Activated naive CD4-positive, alpha-beta T cell treated with anti-CD3 and anti-CD28 coated beads for 36 hours (primary cell): ENCODE data around the gene MTG1. TPM values are rescaled to one million over a fixed set of nuclear protein-coding genes. Genes with fewer than 3 reads are reported as not detected.
"Not testable (repeated sequence)": the region's sequence is repeated elsewhere in the genome, so short reads cannot be mapped to it uniquely, and the experiment has no call there.

Experiments
- CTCF ChIA-PET: fragments of 350-600 bp; sonication (Branson Sonifier 250); formaldehyde crosslinking; loops from one replicate; lab custom pipeline; 2021; ENCODE audit warnings: antibody characterized with exemption; lab: Charles Lee
- DNase-seq: peaks from one replicate; pipeline ENCODE4 v3.0.0-alpha.2; 2020
- H3K27ac Mint-ChIP-seq: one replicate; pipeline ENCODE4 v1.8.0; 2021; ENCODE audit warnings: mild to moderate bottlenecking, mixed read lengths
- H3K27me3 Mint-ChIP-seq: one replicate; pipeline ENCODE4 v1.8.0; 2021; ENCODE audit warnings: low read depth, mixed read lengths
- H3K36me3 Mint-ChIP-seq: one replicate; pipeline ENCODE4 v1.8.0; 2021; ENCODE audit warnings: low read depth, mixed read lengths
- H3K4me1 Mint-ChIP-seq: one replicate; pipeline ENCODE4 v1.8.0; 2021; ENCODE audit warnings: low read depth, mixed read lengths
- H3K4me3 Mint-ChIP-seq: one replicate; pipeline ENCODE4 v1.8.0; 2021; ENCODE audit warnings: mild to moderate bottlenecking, moderate library complexity, mixed read lengths
- H3K9me3 Mint-ChIP-seq: one replicate; pipeline ENCODE4 v1.8.0; 2021; ENCODE audit warnings: mixed read lengths
- intact Hi-C: fragments of 100-400 bp; cut with micrococcal nuclease; formaldehyde crosslinking; loops from one replicate; pipeline ENCODE4 v1.15.1; 2023
- total RNA-seq, 2 experiments: library from RNA; stranded (reverse); gene quantifications; one replicate each; pipeline ENCODE4 v1.2.3, GENCODE V29; 2021

Gene MTG1
- total RNA-seq, 2 experiments from 2014 or later = 31.6 to 32.9 TPM

DNA sequence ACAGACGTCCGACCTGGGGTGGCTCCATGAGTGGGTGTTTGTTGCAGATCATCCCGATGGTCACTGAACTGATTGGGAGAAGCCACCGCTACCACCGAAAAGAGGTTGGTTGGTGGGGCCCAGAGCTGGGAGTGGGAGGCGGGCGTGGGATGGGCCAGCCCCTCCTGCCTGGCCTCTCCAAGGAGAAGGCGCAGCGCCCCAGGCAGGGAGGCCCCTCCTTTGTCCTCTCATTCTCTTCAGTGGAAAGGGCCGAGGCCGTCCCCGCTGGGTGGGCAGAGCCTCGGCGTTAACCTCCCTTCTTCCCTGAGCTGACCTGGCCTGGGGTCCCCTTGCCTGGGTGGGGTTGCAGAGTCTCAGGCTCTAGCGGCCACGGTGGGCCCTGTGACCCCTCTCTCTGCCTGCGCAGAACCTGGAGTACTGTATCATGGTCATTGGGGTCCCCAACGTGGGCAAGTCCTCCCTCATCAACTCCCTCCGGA lies 5.2 kb downstream of the MTG1 start:
- intact Hi-C loops = loop anchor here (10.0 kb wide), 3 partner anchors 464 to 1494 kb away; partner anchors contain the start of genes PPP2R2D and STK32C
- H3K4me1 Mint-ChIP-seq = peaks cover 48% of the 10 kb centered on the region
- no peaks in the 10 kb centered on the region for H3K9me3 Mint-ChIP-seq
- no peak overlapping the region for H3K4me3 Mint-ChIP-seq
- H3K27me3 Mint-ChIP-seq = no peaks in the 10 kb centered on the region
- H3K27ac Mint-ChIP-seq = no peak overlapping the region
- no peak for DNase-seq
- CTCF ChIA-PET = no interaction called here
- H3K36me3 Mint-ChIP-seq = peaks cover 44% of the 10 kb centered on the region

- H3K4me3 Mint-ChIP-seq = no peak overlapping the region
- no peaks in the 10 kb centered on the region for H3K9me3 Mint-ChIP-seq
These were observed 6.9 kb downstream of the MTG1 start for GRCh38 chr10:133400624-133401424.

GRCh38 chr10:133401500-133401899 lies 7.5 kb downstream of the MTG1 start:
- H3K4me1 Mint-ChIP-seq = peaks cover 52% of the 10 kb centered on the region
- no peaks in the 10 kb centered on the region for H3K9me3 Mint-ChIP-seq
- H3K4me3 Mint-ChIP-seq = no peak overlapping the region
- peaks cover 56% of the 10 kb centered on the region for H3K36me3 Mint-ChIP-seq
- H3K27me3 Mint-ChIP-seq = no peaks in the 10 kb centered on the region
- intact Hi-C loops = no loop called here
- CTCF ChIA-PET = interaction anchor here (1.6 kb wide), 1 partner anchor 72 kb away, joined by 9 read pairs; no protein-coding TSS in a partner anchor
- no peak overlapping the region for H3K27ac Mint-ChIP-seq
- no peak for DNase-seq

More at GRCh38 chr10:133400624-133401424, 6.9 kb downstream of the MTG1 start:
- DNase-seq = no peak
- intact Hi-C loops = no loop called here
- CTCF ChIA-PET = interaction anchor here (1.6 kb wide), 1 partner anchor 71 kb away, joined by 9 read pairs; no protein-coding TSS in a partner anchor
- H3K27me3 Mint-ChIP-seq = no peaks in the 10 kb centered on the region
- peaks cover 53% of the 10 kb centered on the region for H3K36me3 Mint-ChIP-seq
- H3K4me1 Mint-ChIP-seq = peaks cover 54% of the 10 kb centered on the region
- H3K27ac Mint-ChIP-seq = no peak overlapping the region

GRCh38 chr10:133401981-133402725 lies 8.2 kb downstream of the MTG1 start:
- Mint-ChIP-seq H3K9me3 (no peaks in the 10 kb centered on the region), H3K27ac (no peak overlapping the region), H3K27me3 (no peaks in the 10 kb centered on the region), H3K4me3 (no peak overlapping the region), H3K4me1 (peaks cover 51% of the 10 kb centered on the region), H3K36me3 (peaks cover 59% of the 10 kb centered on the region)
- intact Hi-C loops = no loop called here
- CTCF ChIA-PET = interaction anchor here (1.6 kb wide), 1 partner anchor 73 kb away, joined by 9 read pairs; no protein-coding TSS in a partner anchor
- DNase-seq = no peak

DNA sequence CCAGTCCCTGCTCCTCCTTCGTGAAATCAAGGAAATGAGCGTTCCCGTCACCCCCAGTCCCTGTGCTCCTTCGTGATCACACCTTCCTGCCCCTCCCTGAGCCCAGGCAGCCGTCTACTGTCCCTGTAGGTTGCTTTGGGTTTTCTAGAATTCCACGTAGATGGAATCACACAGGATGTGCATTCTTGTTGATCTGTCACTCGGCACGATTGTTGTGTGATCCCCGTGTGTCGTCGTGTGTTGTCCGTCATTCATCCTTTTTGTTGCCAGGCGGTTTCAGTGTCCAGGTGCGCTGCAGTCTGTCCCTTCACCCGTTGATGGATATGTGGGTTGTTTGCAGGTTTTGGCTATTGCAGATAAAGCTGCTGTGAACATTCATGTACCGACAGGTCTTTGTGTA lies 9.4 kb downstream of the MTG1 start:
- DNase-seq = no peak
- H3K9me3 Mint-ChIP-seq = peaks cover 3% of the 10 kb centered on the region
- peaks cover 53% of the 10 kb centered on the region for H3K4me1 Mint-ChIP-seq
- peaks cover 60% of the 10 kb centered on the region for H3K36me3 Mint-ChIP-seq
- no peak overlapping the region for H3K4me3 Mint-ChIP-seq
- intact Hi-C loops = no loop called here
- H3K27me3 Mint-ChIP-seq = no peaks in the 10 kb centered on the region
- CTCF ChIA-PET = no interaction called here
- no peak overlapping the region for H3K27ac Mint-ChIP-seq

GRCh38 chr10:133403784-133404183 lies 9.8 kb downstream of the MTG1 start:
- H3K9me3 Mint-ChIP-seq = peaks cover 3% of the 10 kb centered on the region
- H3K4me3 Mint-ChIP-seq = no peak overlapping the region
- H3K36me3 Mint-ChIP-seq = peaks cover 61% of the 10 kb centered on the region
- H3K4me1 Mint-ChIP-seq = peaks cover 55% of the 10 kb centered on the region
- intact Hi-C loops = no loop called here
- DNase-seq = no peak
- no peaks in the 10 kb centered on the region for H3K27me3 Mint-ChIP-seq
- H3K27ac Mint-ChIP-seq = no peak overlapping the region
- CTCF ChIA-PET = no interaction called here

- Mint-ChIP-seq H3K36me3 (peaks cover 69% of the 10 kb centered on the region), H3K27me3 (no peaks in the 10 kb centered on the region), H3K4me3 (no peak overlapping the region), H3K4me1 (peaks cover 50% of the 10 kb centered on the region), H3K9me3 (peaks cover 7% of the 10 kb centered on the region), H3K27ac (no peak overlapping the region)
- no peak for DNase-seq
- CTCF ChIA-PET = no interaction called here
- intact Hi-C loops = no loop called here
These were observed 11.3 kb downstream of the MTG1 start for GRCh38 chr10:133405272-133405671.

DNA sequence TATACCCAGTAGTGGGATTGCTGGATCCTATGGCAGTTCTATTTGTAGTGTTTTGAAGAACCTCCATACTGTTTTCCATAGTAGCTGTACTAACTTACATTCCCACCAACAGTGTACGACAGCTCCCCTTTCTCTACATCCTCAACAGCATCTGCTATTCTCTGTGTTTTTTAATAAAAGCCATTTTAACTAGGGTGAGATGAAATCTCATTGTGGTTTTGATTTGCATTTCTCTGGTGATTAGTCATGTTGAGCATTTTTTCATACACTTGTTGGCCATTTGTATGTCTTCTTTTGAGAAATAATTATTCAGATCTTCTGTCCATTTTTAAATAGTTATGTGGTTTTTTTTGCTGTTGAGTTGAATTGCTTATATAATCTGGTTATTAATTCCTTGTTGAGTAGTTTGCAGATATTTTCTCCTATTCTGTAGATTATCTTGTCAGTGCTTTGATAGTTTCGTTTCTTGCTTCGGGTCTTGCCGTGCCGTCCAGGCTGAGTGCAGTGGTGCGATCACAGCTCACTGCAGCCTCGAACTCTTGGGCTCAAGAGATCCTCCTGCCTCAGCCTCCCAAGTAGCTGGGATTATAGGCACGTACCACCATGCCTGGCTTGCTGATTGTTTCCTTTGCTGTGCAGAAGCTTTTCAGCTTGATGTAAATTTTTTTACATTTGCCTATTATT lies 12.0 kb downstream of the MTG1 start:
- H3K4me1 Mint-ChIP-seq = peaks cover 44% of the 10 kb centered on the region
- peaks cover 11% of the 10 kb centered on the region for H3K9me3 Mint-ChIP-seq
- no peaks in the 10 kb centered on the region for H3K27me3 Mint-ChIP-seq
- H3K27ac Mint-ChIP-seq = no peak overlapping the region
- CTCF ChIA-PET = no interaction called here
- intact Hi-C loops = no loop called here
- H3K36me3 Mint-ChIP-seq = peaks cover 72% of the 10 kb centered on the region
- no peak for DNase-seq
- H3K4me3 Mint-ChIP-seq = no peak overlapping the region

DNA sequence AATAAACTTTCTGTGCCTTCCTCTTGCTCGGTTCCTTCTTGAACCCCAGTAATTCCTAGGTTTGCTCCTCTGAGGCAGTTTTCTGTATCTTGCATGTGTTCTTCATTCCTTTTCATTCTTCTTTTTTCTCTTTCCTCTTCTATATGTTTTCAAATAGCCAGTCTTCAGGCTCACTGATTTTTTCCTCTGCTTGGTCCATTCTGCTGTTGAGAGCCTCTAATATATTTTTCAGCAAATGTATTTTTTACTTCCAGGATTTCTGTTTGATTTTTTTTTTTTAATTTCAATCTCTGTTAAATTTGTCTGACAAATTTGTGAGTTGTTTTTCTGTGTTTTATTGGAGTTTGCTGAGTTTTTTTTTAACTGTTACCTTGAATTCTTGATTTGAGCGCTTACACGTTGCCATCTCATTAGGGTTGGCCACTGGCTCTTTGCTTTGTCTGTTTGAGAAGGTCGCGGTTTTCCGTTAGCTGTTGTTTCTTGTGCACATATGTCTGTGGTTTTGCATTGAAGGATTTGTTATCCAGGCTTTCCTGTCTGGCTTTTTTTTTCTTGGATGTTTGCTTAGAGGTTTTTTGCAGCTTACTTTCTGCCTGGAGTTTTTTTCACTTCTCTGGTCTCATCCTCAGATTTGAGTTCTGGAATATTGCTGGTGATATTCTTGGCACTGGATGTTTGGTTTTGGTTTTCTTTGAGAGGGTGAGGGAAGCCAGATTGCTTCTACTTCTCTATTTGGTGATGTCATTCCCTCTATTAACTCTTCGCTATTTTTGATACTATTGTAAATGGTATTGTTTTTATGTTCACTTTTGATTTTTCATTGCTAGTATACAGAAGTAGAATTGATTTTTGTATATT lies 17.8 kb downstream of the MTG1 start:
- H3K9me3 Mint-ChIP-seq = peaks cover 38% of the 10 kb centered on the region
- no peaks in the 10 kb centered on the region for H3K27me3 Mint-ChIP-seq
- H3K4me1 Mint-ChIP-seq = peaks cover 16% of the 10 kb centered on the region
- DNase-seq = no peak
- H3K36me3 Mint-ChIP-seq = peaks cover 82% of the 10 kb centered on the region
- CTCF ChIA-PET = interaction anchor here (0.7 to 1.3 kb wide), 2 partner anchors 10 to 193 kb away, joined by 3 to 4 read pairs; no protein-coding TSS in a partner anchor
- intact Hi-C loops = no loop called here
- H3K27ac Mint-ChIP-seq = no peak overlapping the region
- H3K4me3 Mint-ChIP-seq = no peak overlapping the region

DNA sequence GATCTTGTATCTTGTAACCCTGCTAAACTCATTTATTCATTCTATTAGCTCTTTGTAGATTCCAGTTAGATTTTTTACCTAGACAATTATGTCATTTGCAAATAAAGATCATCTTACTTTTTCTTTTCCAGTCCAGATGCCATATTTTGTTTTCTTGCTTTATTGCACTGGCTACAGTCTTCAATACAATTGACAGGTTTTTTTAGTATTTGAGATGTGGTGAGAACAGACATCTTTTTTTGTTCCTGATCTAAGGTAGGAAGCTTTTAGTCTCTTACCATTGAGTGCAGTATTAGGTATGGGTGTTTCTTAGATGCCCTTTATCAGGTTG lies 18.4 kb downstream of the MTG1 start:
- H3K4me1 Mint-ChIP-seq = peaks cover 11% of the 10 kb centered on the region
- no peak overlapping the region for H3K4me3 Mint-ChIP-seq
- H3K27me3 Mint-ChIP-seq = no peaks in the 10 kb centered on the region
- intact Hi-C loops = no loop called here
- DNase-seq = no peak
- H3K9me3 Mint-ChIP-seq = peaks cover 38% of the 10 kb centered on the region
- peaks cover 76% of the 10 kb centered on the region for H3K36me3 Mint-ChIP-seq
- no peak overlapping the region for H3K27ac Mint-ChIP-seq
- CTCF ChIA-PET = interaction anchor here (0.7 to 1.3 kb wide), 2 partner anchors 9 to 192 kb away, joined by 3 to 4 read pairs; no protein-coding TSS in a partner anchor

GRCh38 chr10:133414401-133414800 lies 20.4 kb downstream of the MTG1 start:
- H3K27me3 Mint-ChIP-seq, H3K27ac Mint-ChIP-seq, H3K4me1 Mint-ChIP-seq, CTCF ChIA-PET, H3K4me3 Mint-ChIP-seq, DNase-seq, intact Hi-C loops: not testable (repeated sequence)
- Mint-ChIP-seq H3K9me3 (peaks cover 31% of the 10 kb centered on the region), H3K36me3 (peaks cover 63% of the 10 kb centered on the region)
